ENCODE measurements around the gene EID3. TPM values are rescaled to one million over a fixed set of nuclear protein-coding genes. Genes with fewer than 3 reads are reported as not detected.

The EID3 gene
- polyA plus RNA-seq, 1 donor from 2014 or later: 0.37 TPM

- no peak overlapping the region for H3K27ac ChIP-seq (ENCODE audit: low read length)
- no peaks in the 10 kb centered on the region for H3K9me2 ChIP-seq (ENCODE audit: insufficient read depth, low read length)
- H3K4me3 ChIP-seq (ENCODE audit: low read length): no peak overlapping the region
- H3K4me2 ChIP-seq (ENCODE audit: low read length): no peak overlapping the region
- no peaks in the 10 kb centered on the region for H4K20me1 ChIP-seq (ENCODE audit: insufficient read depth)
- no peak for TF ChIP-seq RAD21 (conservative IDR thresholded peaks at IDR 0.05)
- TF ChIP-seq TAF1 (IDR thresholded peaks at IDR 0.05; ENCODE audit: low read depth): no peak
- no peak for TF ChIP-seq EP300 (conservative IDR thresholded peaks at IDR 0.05; ENCODE audit: poor library complexity, severe bottlenecking)
- H3K79me2 ChIP-seq (replicated peaks; ENCODE audit: insufficient read depth, low read length): no peaks in the 10 kb centered on the region
- H3K9ac ChIP-seq (ENCODE audit: low read length): no peak overlapping the region
- no peaks in the 10 kb centered on the region for H3F3A ChIP-seq (ENCODE audit: insufficient read depth, low read length, poor library complexity, severe bottlenecking)
- H3K27me3 ChIP-seq (ENCODE audit: insufficient read depth, low read depth, low read length): no peaks in the 10 kb centered on the region
- no peaks in the 10 kb centered on the region for H3K36me3 ChIP-seq (ENCODE audit: insufficient read depth, low read length)
- no peaks in the 10 kb centered on the region for H3K9me3 ChIP-seq (ENCODE audit: low read length)
- H2AFZ ChIP-seq (ENCODE audit: low read depth, low read length): no peak overlapping the region
Observed at GRCh38 chr12:104258476-104259067, 45.0 kb upstream of the EID3 start.

DNA sequence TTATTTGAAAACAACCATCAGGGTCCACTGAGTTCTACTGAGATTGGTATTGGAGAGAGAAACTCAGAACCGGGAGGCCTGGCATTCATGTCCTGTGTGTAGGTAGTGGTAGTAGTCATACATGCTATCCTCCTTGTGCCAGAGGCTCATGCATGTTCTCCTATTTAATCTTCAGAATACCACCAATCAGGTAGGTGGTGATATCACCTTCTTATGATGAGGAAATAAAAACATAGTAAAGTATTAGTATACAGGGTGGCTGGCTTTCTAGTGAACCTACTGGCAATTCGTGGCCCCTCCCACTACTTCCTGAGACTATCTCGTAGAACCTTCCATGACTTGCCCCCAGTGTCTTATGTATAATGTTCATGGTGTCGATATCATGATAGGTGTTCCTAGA is 40.5 kb upstream of the EID3 start:
- no peak overlapping the region for H3K9ac ChIP-seq (ENCODE audit: low read length)
- H3K79me2 ChIP-seq (replicated peaks; ENCODE audit: insufficient read depth, low read length): no peaks in the 10 kb centered on the region
- no peaks in the 10 kb centered on the region for H3F3A ChIP-seq (ENCODE audit: insufficient read depth, low read length, poor library complexity, severe bottlenecking)
- TF ChIP-seq EZH2 (IDR thresholded peaks at IDR 0.05; ENCODE audit: borderline replicate concordance, insufficient read depth, low read length, poor library complexity, severe bottlenecking): no peak
- no peak for TF ChIP-seq SMC3 (conservative IDR thresholded peaks at IDR 0.05; ENCODE audit: poor library complexity)
- TF ChIP-seq TAF1 (IDR thresholded peaks at IDR 0.05; ENCODE audit: low read depth): no peak
- TF ChIP-seq RAD21 (conservative IDR thresholded peaks at IDR 0.05): no peak
- no peak for TF ChIP-seq POLR2AphosphoS5 (IDR thresholded peaks at IDR 0.05)
- no peak for TF ChIP-seq REST (IDR thresholded peaks at IDR 0.05; ENCODE audit: borderline replicate concordance)
- TF ChIP-seq CTCF (IDR thresholded peaks at IDR 0.05; ENCODE audit: poor library complexity, severe bottlenecking): no peak
- TF ChIP-seq MXI1 (conservative IDR thresholded peaks at IDR 0.05; ENCODE audit: poor library complexity, severe bottlenecking): no peak
- TF ChIP-seq EP300 (conservative IDR thresholded peaks at IDR 0.05; ENCODE audit: poor library complexity, severe bottlenecking): no peak
- H3K4me3 ChIP-seq (ENCODE audit: low read length): no peak overlapping the region
- H3K4me2 ChIP-seq (ENCODE audit: low read length): no peak overlapping the region
- H3K27ac ChIP-seq (ENCODE audit: low read length): no peak overlapping the region
- H3K27me3 ChIP-seq (ENCODE audit: insufficient read depth, low read depth, low read length): no peaks in the 10 kb centered on the region
- H3K9me2 ChIP-seq (ENCODE audit: insufficient read depth, low read length): no peaks in the 10 kb centered on the region
- H3K9me3 ChIP-seq (ENCODE audit: low read length): no peaks in the 10 kb centered on the region
- no peaks in the 10 kb centered on the region for H4K20me1 ChIP-seq (ENCODE audit: insufficient read depth)
- H3K36me3 ChIP-seq (ENCODE audit: insufficient read depth, low read length): no peaks in the 10 kb centered on the region
- H2AFZ ChIP-seq (ENCODE audit: low read depth, low read length): no peak overlapping the region

Data from neural cell (in vitro differentiated cells).